Measurements from ENCODE around the gene HTR3E.

HTR3E gene

DNA sequence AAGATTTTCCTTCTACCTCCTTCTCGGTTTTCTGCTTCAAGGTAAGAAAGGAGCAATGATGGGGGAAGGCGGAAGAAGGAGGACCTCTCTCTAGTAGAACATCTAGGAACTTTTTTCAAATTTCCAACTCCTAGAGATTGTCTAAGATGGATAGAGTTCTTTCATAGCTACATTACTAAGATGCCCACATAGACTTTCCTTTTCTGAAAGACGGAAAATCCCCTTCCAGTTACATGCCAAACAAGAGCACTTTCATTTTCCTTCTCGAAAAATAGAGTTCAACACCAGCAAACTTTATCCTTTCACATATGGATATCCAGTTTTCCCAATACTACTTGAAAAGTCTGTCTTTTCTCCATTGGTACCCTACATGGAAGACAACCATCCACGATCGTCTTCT is 692 bp downstream of the HTR3E start:
- Histone ChIP-seq H3K9me2 (replicated peaks; ENCODE audit: insufficient read depth, low read length) (no peaks in the 10 kb centered on the region), H3K9ac (ENCODE audit: low read length) (no peak overlapping the region), H3K27ac (ENCODE audit: low read depth, low read length) (no peak overlapping the region), H3K79me2 (ENCODE audit: insufficient read depth, low read length) (no peaks in the 10 kb centered on the region), H3K4me3 (ENCODE audit: insufficient read depth, low read length, poor library complexity, severe bottlenecking) (no peak overlapping the region), H3F3A (ENCODE audit: insufficient read depth) (no peaks in the 10 kb centered on the region), H3K4me2 (ENCODE audit: low read depth, low read length, poor library complexity, severe bottlenecking) (no peak overlapping the region), H4K20me1 (ENCODE audit: low read depth, low read length) (no peaks in the 10 kb centered on the region), H3K27me3 (ENCODE audit: low read length) (no peaks in the 10 kb centered on the region), H3K36me3 (ENCODE audit: low read length) (no peaks in the 10 kb centered on the region), H2AFZ (ENCODE audit: low read depth, low read length, severe bottlenecking) (no peak overlapping the region), H3K9me3 (ENCODE audit: insufficient read depth, low read length) (no peaks in the 10 kb centered on the region)
- TF ChIP-seq, protein P1, sequence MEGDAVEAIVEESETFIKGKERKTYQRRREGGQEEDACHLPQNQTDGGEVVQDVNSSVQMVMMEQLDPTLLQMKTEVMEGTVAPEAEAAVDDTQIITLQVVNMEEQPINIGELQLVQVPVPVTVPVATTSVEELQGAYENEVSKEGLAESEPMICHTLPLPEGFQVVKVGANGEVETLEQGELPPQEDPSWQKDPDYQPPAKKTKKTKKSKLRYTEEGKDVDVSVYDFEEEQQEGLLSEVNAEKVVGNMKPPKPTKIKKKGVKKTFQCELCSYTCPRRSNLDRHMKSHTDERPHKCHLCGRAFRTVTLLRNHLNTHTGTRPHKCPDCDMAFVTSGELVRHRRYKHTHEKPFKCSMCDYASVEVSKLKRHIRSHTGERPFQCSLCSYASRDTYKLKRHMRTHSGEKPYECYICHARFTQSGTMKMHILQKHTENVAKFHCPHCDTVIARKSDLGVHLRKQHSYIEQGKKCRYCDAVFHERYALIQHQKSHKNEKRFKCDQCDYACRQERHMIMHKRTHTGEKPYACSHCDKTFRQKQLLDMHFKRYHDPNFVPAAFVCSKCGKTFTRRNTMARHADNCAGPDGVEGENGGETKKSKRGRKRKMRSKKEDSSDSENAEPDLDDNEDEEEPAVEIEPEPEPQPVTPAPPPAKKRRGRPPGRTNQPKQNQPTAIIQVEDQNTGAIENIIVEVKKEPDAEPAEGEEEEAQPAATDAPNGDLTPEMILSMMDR (IDR thresholded peaks at IDR 0.05; ENCODE audit: insufficient read depth, low read length, poor library complexity, severe bottlenecking): no peak
- no peak for TF ChIP-seq EZH2phosphoT487 (conservative IDR thresholded peaks at IDR 0.05; ENCODE audit: low read length)

GRCh38 chr3:184099806-184100686 is 3.2 kb downstream of the HTR3E start:
- H3K9me2 ChIP-seq (replicated peaks; ENCODE audit: insufficient read depth, low read length): no peaks in the 10 kb centered on the region
- H3K79me2 ChIP-seq (ENCODE audit: insufficient read depth, low read length): no peaks in the 10 kb centered on the region
- no peaks in the 10 kb centered on the region for H3F3A ChIP-seq (ENCODE audit: insufficient read depth)
- no peaks in the 10 kb centered on the region for H3K36me3 ChIP-seq (ENCODE audit: low read length)
- H3K9ac ChIP-seq (ENCODE audit: low read length): no peak overlapping the region
- no peaks in the 10 kb centered on the region for H4K20me1 ChIP-seq (ENCODE audit: low read depth, low read length)
- H3K27ac ChIP-seq (ENCODE audit: low read depth, low read length): no peak overlapping the region
- no peaks in the 10 kb centered on the region for H3K9me3 ChIP-seq (ENCODE audit: insufficient read depth, low read length)
- no peak overlapping the region for H2AFZ ChIP-seq (ENCODE audit: low read depth, low read length, severe bottlenecking)
- no peaks in the 10 kb centered on the region for H3K27me3 ChIP-seq (ENCODE audit: low read length)
- no peak overlapping the region for H3K4me2 ChIP-seq (ENCODE audit: low read depth, low read length, poor library complexity, severe bottlenecking)
- TF ChIP-seq, protein P1 (IDR thresholded peaks at IDR 0.05; ENCODE audit: insufficient read depth, low read length, poor library complexity, severe bottlenecking): no peak
- TF ChIP-seq EZH2phosphoT487 (conservative IDR thresholded peaks at IDR 0.05; ENCODE audit: low read length): no peak
- no peak overlapping the region for H3K4me3 ChIP-seq (ENCODE audit: insufficient read depth, low read length, poor library complexity, severe bottlenecking)

GRCh38 chr3:184110316-184110725 is 13.5 kb downstream of the HTR3E start:
- no peaks in the 10 kb centered on the region for H3K9me2 ChIP-seq (replicated peaks; ENCODE audit: insufficient read depth, low read length)
- no peak overlapping the region for H3K4me2 ChIP-seq (ENCODE audit: low read depth, low read length, poor library complexity, severe bottlenecking)
- no peak overlapping the region for H3K9ac ChIP-seq (ENCODE audit: low read length)

More at GRCh38 chr3:184110316-184110725, 13.5 kb downstream of the HTR3E start:
- no peak overlapping the region for H3K27ac ChIP-seq (ENCODE audit: low read depth, low read length)
- TF ChIP-seq, protein P1 (IDR thresholded peaks at IDR 0.05; ENCODE audit: insufficient read depth, low read length, poor library complexity, severe bottlenecking): no peak
- no peak for TF ChIP-seq EZH2phosphoT487 (conservative IDR thresholded peaks at IDR 0.05; ENCODE audit: low read length)
- no peaks in the 10 kb centered on the region for H4K20me1 ChIP-seq (ENCODE audit: low read depth, low read length)
- no peaks in the 10 kb centered on the region for H3K79me2 ChIP-seq (ENCODE audit: insufficient read depth, low read length)
- no peaks in the 10 kb centered on the region for H3F3A ChIP-seq (ENCODE audit: insufficient read depth)
- no peak overlapping the region for H3K4me3 ChIP-seq (ENCODE audit: insufficient read depth, low read length, poor library complexity, severe bottlenecking)
- no peak overlapping the region for H2AFZ ChIP-seq (ENCODE audit: low read depth, low read length, severe bottlenecking)
- no peaks in the 10 kb centered on the region for H3K9me3 ChIP-seq (ENCODE audit: insufficient read depth, low read length)
- no peaks in the 10 kb centered on the region for H3K36me3 ChIP-seq (ENCODE audit: low read length)
- no peaks in the 10 kb centered on the region for H3K27me3 ChIP-seq (ENCODE audit: low read length)
